Left lung (tissue), 10 donors: ENCODE results near the gene PWP2. TPM values are rescaled to one million over a fixed set of nuclear protein-coding genes. Genes with fewer than 3 reads are reported as not detected.

Experiments
- ATAC-seq: fragments of 200-7000 bp; cut with Tn5 transposase; one replicate; pipeline ENCODE4 v1.9.1; 2020; ENCODE audit warnings: moderate library complexity
- DNase-seq, 4 donors: peaks; one replicate each; pipeline ENCODE4 v3.0.0-alpha.2; 2013 to 2020
- H3K27ac ChIP-seq, 2 donors: fragments of 200-600 bp; sonication (generic) in 1 of 2; one replicate each; pipeline versions ENCODE4 v1.5.0 to v1.8.0; 2020 to 2021
- H3K27me3 ChIP-seq, 2 donors: fragments of 200-600 bp; sonication (generic) in 1 of 2; one replicate each; pipeline versions ENCODE4 v1.5.0 to v1.8.0; 2020 to 2021
- H3K36me3 ChIP-seq, 2 donors: fragments of 200-600 bp; sonication (generic) in 1 of 2; one replicate each; pipeline versions ENCODE4 v1.5.0 to v1.8.0; 2020 to 2021
- H3K4me1 ChIP-seq, 2 donors: fragments of 200-600 bp; one replicate each; pipeline ENCODE4 v1.8.0; 2021
- H3K4me3 ChIP-seq, 2 donors: fragments of 200-600 bp; sonication (generic) in 1 of 2; one replicate each; pipeline versions ENCODE4 v1.5.0 to v1.8.0; 2020 to 2021; ENCODE audit warnings: mild to moderate bottlenecking in 1 of 2
- H3K9me3 ChIP-seq, 2 donors: fragments of 200-600 bp; sonication (generic) in 1 of 2; one replicate each; pipeline versions ENCODE4 v1.5.0 to v1.8.0; 2020 to 2021
- intact Hi-C, 2 donors: fragments of 100-400 bp; cut with DNase I; formaldehyde crosslinking; loops; one replicate each; pipeline versions ENCODE4 v1.11.2 to v1.14.2; 2022
- polyA plus RNA-seq, 6 donors: library from polyadenylated mRNA; unstranded; fragments of 120-200 nt; gene quantifications; one replicate each; pipeline ENCODE4 v1.2.1, GENCODE V29; 2013; ENCODE audit not compliant: insufficient read length in 6 of 6
- total RNA-seq, 2 donors: library from RNA; stranded (reverse); fragmentation: NEBNext Ultra II Directional; extraction: Animal tissue kit (Norgen Biotek cat#: 25700); gene quantifications; one replicate each; pipeline ENCODE4 v1.2.1, GENCODE V29; 2021
- TF ChIP-seq, protein P1 (sequence below), 2 donors: fragments of 200-600 bp; sonication (generic) in 1 of 2; IDR thresholded peaks; one replicate each; pipeline versions ENCODE4 v1.5.0 to v1.8.0; 2021; ENCODE audit warnings: antibody characterized with exemption in 2 of 2
- donor health status: DM: no; HTN: yes; CAD: no.
- donor health status: DM: no; HTN: no; CAD: no.

Gene PWP2
- total and polyA plus RNA-seq, 8 donors = 1.7 to 10.8 (median 7.2) TPM

DNA sequence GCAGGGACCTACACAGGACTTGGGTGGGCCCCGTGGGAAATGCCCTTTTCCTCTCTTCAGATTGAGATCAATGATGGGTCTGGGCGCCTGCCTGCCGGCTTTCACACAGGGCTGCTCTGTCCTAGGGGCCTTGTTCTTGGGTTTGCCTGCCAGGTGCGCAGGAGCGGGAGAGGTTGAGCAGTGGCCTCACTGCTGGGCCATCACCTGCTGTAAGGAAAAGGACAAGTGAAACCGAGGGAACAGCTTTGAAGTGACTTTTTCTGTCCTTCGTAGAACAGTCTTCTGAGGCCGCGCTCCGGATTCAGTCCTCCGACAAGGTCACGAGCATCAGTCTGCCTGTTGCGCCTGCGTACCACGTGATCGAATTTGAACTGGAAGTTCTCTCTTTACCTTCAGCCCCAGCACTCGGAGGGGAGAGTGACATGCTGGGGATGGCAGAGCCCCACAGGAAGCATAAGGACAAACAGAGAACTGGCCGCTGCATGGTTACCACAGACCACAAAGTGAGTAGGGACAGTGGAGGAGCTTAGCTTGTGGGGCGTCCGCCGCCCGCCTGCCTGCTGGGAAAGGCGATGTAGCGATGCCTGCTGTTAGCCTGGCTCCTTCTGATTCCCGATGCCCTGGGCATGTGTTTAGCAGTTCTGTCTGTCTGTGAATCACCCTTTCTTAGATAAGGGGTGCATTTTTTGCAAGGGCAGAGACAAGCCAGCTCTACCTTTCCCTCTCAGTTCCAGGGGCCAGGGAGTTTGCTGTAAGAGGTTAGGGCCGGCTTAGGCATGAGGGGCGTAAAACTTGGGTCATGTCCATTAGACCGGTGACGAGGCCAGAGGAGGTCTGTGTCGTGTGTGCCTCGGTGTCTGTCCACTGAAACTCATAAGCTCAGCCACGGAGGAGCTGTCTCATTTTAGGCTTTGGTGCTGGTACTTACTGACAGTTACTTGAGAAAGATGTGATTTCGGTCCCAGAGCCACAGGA lies 19.5 kb upstream of the PWP2 start:
- TF ChIP-seq, protein P1, sequence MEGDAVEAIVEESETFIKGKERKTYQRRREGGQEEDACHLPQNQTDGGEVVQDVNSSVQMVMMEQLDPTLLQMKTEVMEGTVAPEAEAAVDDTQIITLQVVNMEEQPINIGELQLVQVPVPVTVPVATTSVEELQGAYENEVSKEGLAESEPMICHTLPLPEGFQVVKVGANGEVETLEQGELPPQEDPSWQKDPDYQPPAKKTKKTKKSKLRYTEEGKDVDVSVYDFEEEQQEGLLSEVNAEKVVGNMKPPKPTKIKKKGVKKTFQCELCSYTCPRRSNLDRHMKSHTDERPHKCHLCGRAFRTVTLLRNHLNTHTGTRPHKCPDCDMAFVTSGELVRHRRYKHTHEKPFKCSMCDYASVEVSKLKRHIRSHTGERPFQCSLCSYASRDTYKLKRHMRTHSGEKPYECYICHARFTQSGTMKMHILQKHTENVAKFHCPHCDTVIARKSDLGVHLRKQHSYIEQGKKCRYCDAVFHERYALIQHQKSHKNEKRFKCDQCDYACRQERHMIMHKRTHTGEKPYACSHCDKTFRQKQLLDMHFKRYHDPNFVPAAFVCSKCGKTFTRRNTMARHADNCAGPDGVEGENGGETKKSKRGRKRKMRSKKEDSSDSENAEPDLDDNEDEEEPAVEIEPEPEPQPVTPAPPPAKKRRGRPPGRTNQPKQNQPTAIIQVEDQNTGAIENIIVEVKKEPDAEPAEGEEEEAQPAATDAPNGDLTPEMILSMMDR (IDR thresholded peaks at IDR 0.05) = no peak
- intact Hi-C loops = no loop called here
- Histone ChIP-seq H3K27me3 (no peaks in the 10 kb centered on the region), H3K4me3 (no peak overlapping the region), H3K27ac (peak overlapping the region in 1 of 2 donors; percentile 75), H3K36me3 (peaks cover 0 to 99% of the 10 kb centered on the region in 2 donors), H3K9me3 (no peaks in the 10 kb centered on the region), H3K4me1 (peaks cover 0 to 73% of the 10 kb centered on the region in 2 donors)
- DNase-seq (no peak), ATAC-seq (no peak)

DNA sequence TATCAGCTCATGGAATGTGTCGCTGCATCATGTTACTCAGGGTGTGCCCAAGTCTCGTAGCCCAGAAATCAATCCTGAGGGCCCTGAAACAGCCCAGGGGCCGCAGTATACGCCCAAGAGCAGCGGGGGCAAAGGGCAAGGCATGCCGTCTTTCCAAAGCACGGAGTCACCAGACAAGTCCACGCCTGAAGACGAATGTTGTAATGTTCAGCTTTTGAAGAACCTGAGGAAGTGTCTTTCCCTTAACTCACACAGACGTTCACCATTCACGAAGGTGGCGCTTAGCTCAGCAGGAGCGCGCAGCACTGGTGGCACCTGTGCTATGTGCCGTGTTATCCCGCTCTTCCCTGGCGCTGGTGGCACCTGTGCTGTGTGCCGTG lies 18.8 kb upstream of the PWP2 start:
- TF ChIP-seq, protein P1 (IDR thresholded peaks at IDR 0.05) = no peak
- Histone ChIP-seq H3K9me3 (no peaks in the 10 kb centered on the region), H3K27me3 (no peaks in the 10 kb centered on the region), H3K27ac (peak overlapping the region in 1 of 2 donors; percentile 75), H3K36me3 (peaks cover 0 to 99% of the 10 kb centered on the region in 2 donors), H3K4me3 (no peak overlapping the region), H3K4me1 (peaks cover 0 to 67% of the 10 kb centered on the region in 2 donors)
- DNase-seq = no peak
- no peak for ATAC-seq
- intact Hi-C loops = no loop called here

DNA sequence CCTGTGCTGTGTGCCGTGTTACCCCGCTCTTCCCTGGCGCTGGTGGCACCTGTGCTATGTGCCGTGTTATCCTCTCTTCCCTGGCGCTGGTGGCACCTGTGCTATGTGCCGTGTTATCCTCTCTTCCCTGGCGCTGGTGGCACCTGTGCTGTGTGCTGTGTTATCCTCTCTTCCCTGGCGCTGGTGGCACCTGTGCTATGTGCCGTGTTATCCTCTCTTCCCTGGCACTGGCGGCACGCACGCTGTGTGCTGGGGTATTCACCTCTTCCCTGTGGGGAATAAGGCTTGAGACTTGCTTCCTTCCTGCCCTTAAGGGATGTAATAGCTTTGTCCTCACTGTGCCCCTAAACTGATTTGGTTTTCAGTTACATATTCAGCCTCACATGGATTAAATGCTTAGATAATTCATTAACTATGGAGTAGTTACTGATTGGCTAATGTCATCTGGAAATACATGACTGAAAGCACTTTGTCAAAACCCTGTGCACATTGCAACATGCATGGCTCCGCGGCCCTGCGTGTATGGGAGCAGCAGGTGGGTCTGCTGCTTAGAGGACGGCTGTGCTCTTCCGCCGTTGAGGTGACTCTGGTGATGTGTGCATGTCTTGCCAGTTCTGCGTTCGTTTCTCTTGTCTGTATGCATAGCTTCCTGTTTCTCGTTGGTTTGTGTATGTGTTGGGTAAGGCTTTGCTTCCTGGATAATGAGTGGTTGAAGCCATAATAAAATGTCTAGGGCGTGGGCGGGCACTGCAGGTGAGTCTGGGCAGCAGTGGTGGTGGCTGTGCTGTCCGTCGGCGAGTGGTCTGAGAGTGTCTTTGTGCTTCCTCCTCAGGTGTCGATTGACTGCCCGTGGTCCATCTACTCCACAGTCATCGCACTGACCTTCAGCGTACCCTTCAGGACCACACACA lies 17.9 kb upstream of the PWP2 start:
- H3K27me3 ChIP-seq = no peaks in the 10 kb centered on the region
- H3K27ac ChIP-seq = peak overlapping the region in 1 of 2 donors; percentile 54
- TF ChIP-seq, protein P1 (IDR thresholded peaks at IDR 0.05) = no peak
- H3K4me3 ChIP-seq = no peak overlapping the region
- H3K4me1 ChIP-seq = peaks cover 0 to 58% of the 10 kb centered on the region in 2 donors
- intact Hi-C loops = no loop called here
- H3K9me3 ChIP-seq = no peaks in the 10 kb centered on the region
- ATAC-seq = peak; percentile 24
- H3K36me3 ChIP-seq = peaks cover 0 to 99% of the 10 kb centered on the region in 2 donors
- DNase-seq = peak in 1 of 4 donors; percentile 31

DNA sequence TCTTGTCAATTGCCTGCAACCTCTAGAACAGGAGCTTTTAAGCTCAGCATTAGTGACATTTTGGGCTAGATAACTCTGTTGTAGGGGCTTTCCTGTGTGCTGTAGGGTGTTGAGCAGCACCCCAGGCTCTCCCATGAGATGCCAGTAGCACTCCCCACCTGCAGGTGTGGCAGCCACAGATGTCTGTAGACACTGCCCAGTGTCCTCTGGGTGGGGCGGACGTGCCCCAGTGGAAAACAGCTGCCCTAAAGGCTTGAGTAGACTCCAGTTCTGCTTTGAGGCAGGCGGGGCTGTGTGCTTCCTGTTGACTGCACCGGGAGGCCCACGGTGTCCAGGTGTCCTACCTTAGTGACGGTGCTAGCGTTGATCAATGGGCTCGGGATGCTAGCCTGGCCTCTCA lies 16.9 kb upstream of the PWP2 start:
- ATAC-seq = no peak
- Histone ChIP-seq H3K36me3 (peaks cover 0 to 98% of the 10 kb centered on the region in 2 donors), H3K4me3 (no peak overlapping the region), H3K9me3 (no peaks in the 10 kb centered on the region), H3K4me1 (peaks cover 0 to 49% of the 10 kb centered on the region in 2 donors), H3K27ac (peak overlapping the region in 1 of 2 donors; percentile 54), H3K27me3 (no peaks in the 10 kb centered on the region)
- DNase-seq = no peak
- TF ChIP-seq, protein P1 (IDR thresholded peaks at IDR 0.05) = no peak
- intact Hi-C loops = no loop called here
